K562 (cell line): Measurements from ENCODE around the gene POP7. TPM values are rescaled to one million over a fixed set of nuclear protein-coding genes. Genes with fewer than 3 reads are reported as not detected.

Experiments
- ATF1 ChIP-seq, 2 experiments: fragments of 450-650 bp in 1 of 2; IDR thresholded peaks; 2 replicates each; pipeline ENCODE4 v1.6.1; 2016; ENCODE audit warnings: missing compliant biosample characterization in 1 of 2, missing genetic modification characterization in 1 of 2
- CBFA2T3 ChIP-seq: fragments of 450-650 bp; IDR thresholded peaks from 2 replicates; pipeline ENCODE4 v1.6.1; 2017
- CCNT2 ChIP-seq: IDR thresholded peaks from 2 replicates; pipeline ENCODE4 v1.6.1; 2011; ENCODE audit warnings: borderline replicate concordance, low read depth, mild to moderate bottlenecking, moderate library complexity, mixed read lengths, low read length; ENCODE audit not compliant: insufficient read length; ENCODE audit errors: extremely low read depth
- CREM ChIP-seq: IDR thresholded peaks from 2 replicates; pipeline ENCODE4 v1.6.1; 2014; ENCODE audit warnings: antibody characterized with exemption, low read depth
- CSDE1 ChIP-seq, 2 experiments: fragments of 450-650 bp; IDR thresholded peaks; 2 replicates each; pipeline ENCODE4 v1.6.1; 2016; ENCODE audit warnings: mild to moderate bottlenecking in 1 of 2
- DDX20 ChIP-seq: fragments of 450-650 bp; IDR thresholded peaks from 2 replicates; pipeline ENCODE4 v1.6.1; 2016; ENCODE audit warnings: missing genetic modification characterization, low read depth, mild to moderate bottlenecking, missing compliant biosample characterization, moderate library complexity
- DNMT1 ChIP-seq: fragments of 450-650 bp; IDR thresholded peaks from 2 replicates; pipeline ENCODE4 v1.6.1; 2016; ENCODE audit warnings: antibody characterized with exemption, mild to moderate bottlenecking
- EGR1 ChIP-seq: fragments of 450-650 bp; conservative IDR thresholded peaks from 2 replicates; pipeline ENCODE4 v1.6.1; 2017; ENCODE audit warnings: mild to moderate bottlenecking
- ETV6 ChIP-seq, 3 experiments: fragments of 150-350 bp in 1 of 3; sonication (generic) in 1 of 3; formaldehyde crosslinking in 1 of 3; IDR thresholded peaks; 2 replicates each; pipeline versions ENCODE4 v1.6.1 to v1.8.0; 2014 to 2022; ENCODE audit warnings: borderline replicate concordance in 2 of 3, low read depth in 2 of 3, antibody characterized with exemption in 1 of 3, low read length in 1 of 3, mild to moderate bottlenecking in 1 of 3, missing genetic modification reagents in 1 of 3
- HOXB6 ChIP-seq: fragments of 250-450 bp; sonication (Bioruptor Pico); IDR thresholded peaks from 2 replicates; pipeline ENCODE4 v1.5.1; 2022; ENCODE audit warnings: mild to moderate bottlenecking, borderline replicate concordance
- ID3 ChIP-seq, 2 experiments: fragments of 250-450 bp in 1 of 2; fragments of 450-650 bp in 1 of 2; sonication (Bioruptor Pico) in 1 of 2; IDR thresholded peaks; 2 replicates each; pipeline versions ENCODE4 v1.6.1 to v1.8.0; 2016 to 2021; ENCODE audit warnings: mild to moderate bottlenecking in 2 of 2, moderate library complexity in 2 of 2, missing compliant biosample characterization in 1 of 2, missing genetic modification characterization in 1 of 2
- L3MBTL2 ChIP-seq: fragments of 450-650 bp; IDR thresholded peaks from 2 replicates; pipeline ENCODE4 v1.6.1; 2016; ENCODE audit warnings: mild to moderate bottlenecking, moderate library complexity
- LEF1 ChIP-seq: fragments of 450-650 bp; IDR thresholded peaks from 2 replicates; pipeline ENCODE4 v1.6.1; 2016; ENCODE audit warnings: mild to moderate bottlenecking
- PCBP1 ChIP-seq: fragments of 200-400 bp; formaldehyde crosslinking; IDR thresholded peaks from 2 replicates; pipeline ENCODE4 v1.6.1; 2018; ENCODE audit warnings: mild to moderate bottlenecking, low read depth, low read length; ENCODE audit not compliant: poor library complexity, severe bottlenecking
- POLR2B ChIP-seq: fragments of 450-650 bp; IDR thresholded peaks from 2 replicates; pipeline ENCODE4 v1.6.1; 2018; ENCODE audit warnings: low read depth; ENCODE audit not compliant: partially characterized antibody
- RHOXF2B ChIP-seq: fragments of 250-450 bp; sonication (Bioruptor Pico); conservative IDR thresholded peaks from 2 replicates; pipeline ENCODE4 v1.5.1; 2021
- SIN3B ChIP-seq: fragments of 450-650 bp; IDR thresholded peaks from 2 replicates; pipeline ENCODE4 v1.6.1; 2017; ENCODE audit warnings: low read depth, mild to moderate bottlenecking, moderate library complexity
- TBP ChIP-seq: optimal IDR thresholded peaks from 2 replicates; pipeline ENCODE3; 2011; ENCODE audit warnings: low read depth, low read length, improper control_type of control experiment
- TFAP4 ChIP-seq: sonication (generic); formaldehyde crosslinking; IDR thresholded peaks from 2 replicates; pipeline ENCODE4 v1.8.0; 2022; ENCODE audit warnings: missing genetic modification reagents, mild to moderate bottlenecking, moderate library complexity, borderline replicate concordance
- THRAP3 ChIP-seq: fragments of 450-650 bp; IDR thresholded peaks from 2 replicates; pipeline ENCODE4 v1.6.1; 2016; ENCODE audit warnings: mild to moderate bottlenecking, inconsistent platforms, borderline replicate concordance
- USF1 ChIP-seq: sonication (generic); formaldehyde crosslinking; IDR thresholded peaks from 2 replicates; pipeline ENCODE4 v1.9.0; 2022; ENCODE audit warnings: mild to moderate bottlenecking, missing genetic modification reagents
- YY1 ChIP-seq, 3 experiments: IDR thresholded peaks; 2 replicates each; pipeline ENCODE4 v1.6.1; 2011; ENCODE audit warnings: low read length in 2 of 3, mild to moderate bottlenecking in 2 of 3, moderate library complexity in 2 of 3, borderline replicate concordance in 1 of 3, control low read depth in 1 of 3, low read depth in 1 of 3; ENCODE audit not compliant: insufficient read depth in 3 of 3, insufficient replicate concordance in 2 of 3, control insufficient read depth in 1 of 3, insufficient read length in 1 of 3; ENCODE audit errors: extremely low read depth in 1 of 3
- ZBTB12 ChIP-seq: fragments of 250-450 bp; sonication (Bioruptor Pico); IDR thresholded peaks from 2 replicates; pipeline ENCODE4 v1.4.0; 2020
- ZNF584 ChIP-seq: fragments of 200-800 bp; sonication (Bioruptor generic); IDR thresholded peaks from 2 replicates; pipeline ENCODE4 v1.6.1; 2016; ENCODE audit warnings: low read depth, mild to moderate bottlenecking, missing genetic modification characterization, missing compliant biosample characterization
- polyA plus RNA-seq, 8 experiments: library from polyadenylated mRNA; depleted of rRNA in 4 of 8; stranded (reverse) in 5 of 8; unstranded in 3 of 8; fragments of >200 nt; fragmentation: Nextera tagmentation in 2 of 8; fragmentation: Illumina TruSeq in 1 of 8; extraction: Ambion mirVana in 2 of 8; extraction: Trizol in 1 of 8; gene quantifications; 2 replicates each; pipeline versions ENCODE4 v1.2.1 to v1.2.3, GENCODE V29; 2011 to 2014; ENCODE audit warnings: inconsistent platforms in 1 of 8, missing spikeins in 1 of 8
- total RNA-seq, 7 experiments: library from RNA; depleted of rRNA in 6 of 7; stranded (reverse); fragments of >200 nt in 6 of 7; fragmentation: Illumina TruSeq in 2 of 7; extraction: Trizol in 2 of 7; gene quantifications; 2 replicates each; pipeline versions ENCODE4 v1.2.1 to v1.2.3, GENCODE V29; 2011 to 2021; ENCODE audit warnings: low replicate concordance in 1 of 7

Gene POP7
- total and polyA plus RNA-seq, 9 of the 15 experiments (the other 6 are each of a cell fraction or from before 2014, with no cell fraction given) = 11.5 to 163 (median 68.9) TPM

- peak; percentile 47 to 70; a peak in 2 of 4 replicates for TF ChIP-seq ETV6 (IDR thresholded peaks at IDR 0.05; ENCODE audit: borderline replicate concordance in 1 of 2, low read depth in 2 of 2, low read length in 1 of 2)
- TF ChIP-seq ETV6 (CRISPR knock-in tag; IDR thresholded peaks at IDR 0.05; ENCODE audit: borderline replicate concordance) = no peak
- peak; percentile 99 for TF ChIP-seq PCBP1
- peak; percentile 78 for TF ChIP-seq ATF1 (CRISPR knock-in tag; IDR thresholded peaks at IDR 0.05)
- TF ChIP-seq ATF1 (tag; IDR thresholded peaks at IDR 0.05) = peak; percentile 95
- TF ChIP-seq CREM = peak; percentile 92
- 0 out of 2 replicates have a peak, but pooled peaks have one; percentile 7 for TF ChIP-seq ZNF584 (CRISPR knock-in tag)
- peak; percentile 81 for TF ChIP-seq SIN3B
- no peak for TF ChIP-seq CSDE1 (IDR thresholded peaks at IDR 0.05)
- TF ChIP-seq EGR1 = peak; percentile 68
- TF ChIP-seq TFAP4 = peak; percentile 86
- TF ChIP-seq ID3 (CRISPR knock-in tag; IDR thresholded peaks at IDR 0.05) = no peak
- TF ChIP-seq ID3 (tag; IDR thresholded peaks at IDR 0.05) = peak; percentile 92
- TF ChIP-seq L3MBTL2 = peak; percentile 91
- peak; percentile 60; the same call in 1 of the 2 replicates for TF ChIP-seq ZBTB12 (CRISPR knock-in tag)
- TF ChIP-seq CBFA2T3 = peak; percentile 59
- TF ChIP-seq DNMT1 = no peak
- TF ChIP-seq POLR2B = peak; percentile 41
- peak; percentile 72; the same call in 1 of the 2 replicates for TF ChIP-seq RHOXF2B (CRISPR knock-in tag)
- peak; percentile 92 for TF ChIP-seq CCNT2
- no peak for TF ChIP-seq DDX20 (tag)
- peak; percentile 98 for TF ChIP-seq USF1 (CRISPR knock-in tag)
- TF ChIP-seq YY1 (IDR thresholded peaks at IDR 0.05; ENCODE audit: borderline replicate concordance in 1 of 3, control insufficient read depth in 1 of 3, extremely low read depth in 1 of 3, insufficient read depth in 3 of 3, insufficient read length in 1 of 3, insufficient replicate concordance in 2 of 3, low read depth in 1 of 3, low read length in 2 of 3) = peak in 1 of 3 experiments; percentile 63
- peak; percentile 58; the same call in 1 of the 2 replicates for TF ChIP-seq LEF1
- TF ChIP-seq TBP = peak; percentile 86
- no peak for TF ChIP-seq HOXB6 (CRISPR knock-in tag)
- no peak for TF ChIP-seq THRAP3
These were observed 32.5 kb upstream of the POP7 start, which contains the start of gene GNB2 (continued) for GRCh38 chr7:100673302-100673941.
